Activated naive CD8-positive, alpha-beta T cell (primary cell): ENCODE measurements around the gene MTFR1L.

Source experiments
- H3K27ac Mint-ChIP-seq: one replicate; pipeline ENCODE4 v1.8.0; 2021; ENCODE audit warnings: mixed read lengths
- H3K27me3 Mint-ChIP-seq: one replicate; pipeline ENCODE4 v1.8.0; 2021; ENCODE audit warnings: mixed read lengths
- H3K36me3 Mint-ChIP-seq: one replicate; pipeline ENCODE4 v1.8.0; 2021; ENCODE audit warnings: mixed read lengths
- H3K4me1 Mint-ChIP-seq: one replicate; pipeline ENCODE4 v1.8.0; 2021; ENCODE audit warnings: low read depth, mixed read lengths
- H3K4me3 Mint-ChIP-seq: one replicate; pipeline ENCODE4 v1.8.0; 2021; ENCODE audit warnings: mild to moderate bottlenecking, mixed read lengths
- H3K9me3 Mint-ChIP-seq: one replicate; pipeline ENCODE4 v1.8.0; 2021; ENCODE audit warnings: low read depth, mixed read lengths

The MTFR1L gene

DNA sequence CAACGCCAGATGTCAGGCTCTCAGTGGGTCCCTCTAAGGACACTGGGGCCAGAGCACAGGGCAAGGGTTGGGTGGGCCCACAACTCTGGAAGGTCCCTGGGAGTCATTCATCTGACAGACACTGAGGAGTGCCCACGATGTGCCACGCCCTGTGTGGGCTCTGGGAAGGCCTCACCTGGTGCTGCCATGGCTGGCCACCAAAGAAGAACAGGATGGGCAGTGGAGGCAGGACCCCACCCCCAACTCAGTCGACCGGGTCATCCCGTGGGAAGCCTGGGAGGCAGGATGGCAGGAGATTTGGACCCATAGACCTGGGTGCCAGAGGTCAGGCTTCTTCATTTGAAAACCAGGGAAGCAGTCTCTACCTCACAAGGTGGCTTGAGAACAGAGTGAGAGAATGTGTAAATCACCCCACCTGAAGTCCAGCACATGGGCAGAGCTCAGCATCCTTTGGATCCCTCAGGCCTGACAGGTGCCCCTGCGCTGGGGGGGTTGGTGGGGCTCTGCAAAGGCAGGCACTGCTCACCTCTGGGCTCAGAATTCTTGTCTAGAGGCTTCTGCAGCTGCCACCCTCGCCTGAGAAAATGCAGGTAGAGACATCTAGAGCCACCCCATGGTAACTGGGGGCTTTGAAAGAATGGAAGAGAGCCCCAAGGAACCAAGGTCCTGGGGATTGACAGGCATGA is 20.9 kb upstream of the MTFR1L start:
- peak overlapping the region; percentile 22 for H3K27ac Mint-ChIP-seq
- H3K36me3 Mint-ChIP-seq = no peaks in the 10 kb centered on the region
- H3K4me3 Mint-ChIP-seq = peak overlapping the region; percentile 80
- H3K4me1 Mint-ChIP-seq = peaks cover 71% of the 10 kb centered on the region
- H3K9me3 Mint-ChIP-seq = no peaks in the 10 kb centered on the region
- no peaks in the 10 kb centered on the region for H3K27me3 Mint-ChIP-seq

GRCh38 chr1:25799352-25799934 is 20.3 kb upstream of the MTFR1L start:
- Mint-ChIP-seq H3K9me3 (no peaks in the 10 kb centered on the region), H3K4me1 (peaks cover 72% of the 10 kb centered on the region), H3K36me3 (no peaks in the 10 kb centered on the region), H3K27ac (peak overlapping the region; percentile 54), H3K4me3 (peak overlapping the region; percentile 80), H3K27me3 (no peaks in the 10 kb centered on the region)

DNA sequence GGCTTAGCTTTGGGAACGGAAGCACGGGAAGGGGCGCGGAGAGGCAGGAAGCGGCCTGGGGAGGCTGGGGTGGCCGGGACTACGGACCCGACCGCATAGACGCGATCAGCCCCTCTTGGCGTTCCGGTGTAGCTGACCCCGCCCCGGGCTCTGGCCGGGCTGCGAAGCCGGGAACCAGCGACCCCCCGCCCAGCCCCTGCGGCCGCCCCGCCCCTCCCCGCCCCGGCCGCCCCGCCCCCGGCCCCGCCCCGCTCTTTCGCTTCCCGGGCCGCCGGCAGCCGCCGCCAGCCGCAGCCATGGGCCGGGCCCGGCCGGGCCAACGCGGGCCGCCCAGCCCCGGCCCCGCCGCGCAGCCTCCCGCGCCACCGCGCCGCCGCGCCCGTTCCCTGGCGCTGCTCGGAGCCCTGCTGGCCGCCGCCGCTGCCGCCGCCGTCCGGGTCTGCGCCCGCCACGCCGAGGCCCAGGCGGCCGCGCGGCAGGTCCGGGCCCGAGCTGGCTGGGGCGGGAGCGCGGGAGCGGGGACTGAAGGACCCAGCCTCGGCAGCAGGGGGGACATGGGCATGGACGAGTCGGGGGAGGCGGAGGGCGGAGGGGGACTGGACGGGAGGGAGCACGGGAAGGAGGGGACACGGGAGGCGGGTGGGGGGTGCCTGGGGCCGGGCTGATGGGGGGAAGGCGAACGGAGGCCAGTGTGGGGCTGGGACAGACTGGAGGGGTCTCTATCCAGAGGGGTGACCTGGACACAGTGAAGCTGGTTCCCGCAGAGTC is 19.6 kb upstream of the MTFR1L start, which contains the start of gene SELENON:
SELENON (plus strand) TSS at position 259 of the 768 bp plus-strand sequence; CDS start at position 297, 38 bp downstream.
- Mint-ChIP-seq H3K4me3 (peak within 1 kb of the TSS; percentile 80), H3K27me3 (no peaks in the 10 kb centered on the region), H3K27ac (peak within 1 kb of the TSS; percentile 54), H3K4me1 (peaks cover 73% of the 10 kb centered on the region), H3K36me3 (no peaks in the 10 kb centered on the region), H3K9me3 (no peaks in the 10 kb centered on the region)

- peak overlapping the region; percentile 78 for H3K4me3 Mint-ChIP-seq
- no peaks in the 10 kb centered on the region for H3K36me3 Mint-ChIP-seq
- H3K27ac Mint-ChIP-seq = peak overlapping the region; percentile 22
- peaks cover 67% of the 10 kb centered on the region for H3K4me1 Mint-ChIP-seq
- no peaks in the 10 kb centered on the region for H3K9me3 Mint-ChIP-seq
- H3K27me3 Mint-ChIP-seq = no peaks in the 10 kb centered on the region
Measured at GRCh38 chr1:25800703-25801377, 18.9 kb upstream of the MTFR1L start.

DNA sequence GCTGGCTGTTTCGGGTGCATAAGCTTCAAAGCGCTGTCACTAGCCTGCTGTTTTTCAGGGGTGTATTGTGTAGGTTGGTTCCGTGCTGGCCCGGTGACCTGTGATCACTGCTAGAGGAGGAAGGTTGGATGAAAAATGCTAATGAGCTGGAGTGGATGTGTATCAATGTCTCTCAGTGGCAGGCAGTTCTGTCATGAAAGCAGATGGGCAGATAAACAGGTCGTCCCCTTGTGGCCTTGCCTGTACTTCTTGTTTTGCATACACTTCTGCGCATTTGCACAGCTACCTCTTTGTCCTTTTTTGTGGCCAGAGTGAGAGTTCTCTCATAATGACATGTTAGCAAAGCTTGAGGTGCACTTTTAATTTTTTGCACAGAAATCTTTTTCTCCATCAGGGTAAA is 16.8 kb upstream of the MTFR1L start:
- Mint-ChIP-seq H3K9me3 (no peaks in the 10 kb centered on the region), H3K27ac (no peak overlapping the region), H3K4me1 (peaks cover 49% of the 10 kb centered on the region), H3K36me3 (no peaks in the 10 kb centered on the region), H3K27me3 (no peaks in the 10 kb centered on the region), H3K4me3 (peak overlapping the region; percentile 33)

GRCh38 chr1:25803368-25803767 is 16.4 kb upstream of the MTFR1L start:
- Mint-ChIP-seq H3K36me3 (no peaks in the 10 kb centered on the region), H3K4me3 (no peak overlapping the region), H3K9me3 (no peaks in the 10 kb centered on the region), H3K27me3 (no peaks in the 10 kb centered on the region), H3K4me1 (peaks cover 45% of the 10 kb centered on the region), H3K27ac (no peak overlapping the region)

GRCh38 chr1:25804244-25804963 is 15.3 kb upstream of the MTFR1L start:
- H3K9me3 Mint-ChIP-seq = no peaks in the 10 kb centered on the region
- no peaks in the 10 kb centered on the region for H3K27me3 Mint-ChIP-seq
- H3K4me1 Mint-ChIP-seq = peaks cover 40% of the 10 kb centered on the region
- no peaks in the 10 kb centered on the region for H3K36me3 Mint-ChIP-seq
- no peak overlapping the region for H3K4me3 Mint-ChIP-seq
- no peak overlapping the region for H3K27ac Mint-ChIP-seq

DNA sequence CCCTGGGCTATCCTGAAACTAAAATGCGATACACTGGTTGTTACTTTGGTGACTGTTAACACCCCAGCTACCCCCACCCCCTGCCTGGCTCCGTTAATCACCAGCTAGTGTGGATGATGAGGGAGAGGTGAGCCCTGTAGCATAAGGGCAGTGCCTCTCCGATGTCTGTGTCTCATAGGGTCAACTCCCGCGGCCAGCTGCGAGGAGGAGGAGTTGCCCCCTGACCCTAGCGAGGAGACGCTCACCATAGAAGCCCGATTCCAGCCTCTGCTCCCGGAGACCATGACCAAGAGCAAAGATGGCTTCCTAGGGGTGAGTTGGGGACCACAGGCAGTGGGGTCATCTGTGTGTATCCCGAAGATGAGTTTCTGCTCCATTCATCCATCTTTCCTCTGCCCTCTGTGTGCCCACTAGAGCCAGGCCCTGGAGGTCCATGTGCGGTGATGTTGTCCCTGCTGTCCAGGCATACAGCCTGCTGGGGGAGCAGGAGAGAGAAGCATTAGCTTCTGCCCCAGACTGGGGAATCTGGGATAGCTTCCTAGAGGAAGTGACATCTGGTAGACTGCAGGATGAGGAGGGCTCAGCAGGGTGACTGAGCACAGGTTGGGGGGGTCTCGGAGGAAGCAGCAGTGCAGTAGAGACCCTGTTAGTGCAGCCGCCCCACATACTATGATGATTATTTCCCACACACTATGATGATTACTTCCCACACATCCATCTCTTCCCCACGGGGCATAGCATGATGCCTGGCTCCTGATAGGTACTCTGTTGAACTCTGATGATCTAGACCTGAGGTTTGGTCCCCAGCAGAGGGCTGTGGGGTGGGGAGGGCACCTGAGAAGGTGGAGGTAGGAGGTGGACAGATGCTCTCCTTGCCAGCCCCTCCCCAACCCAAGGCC is 14.5 kb upstream of the MTFR1L start:
- Mint-ChIP-seq H3K4me1 (peaks cover 36% of the 10 kb centered on the region), H3K36me3 (no peaks in the 10 kb centered on the region), H3K9me3 (no peaks in the 10 kb centered on the region), H3K27me3 (no peaks in the 10 kb centered on the region), H3K27ac (no peak overlapping the region), H3K4me3 (no peak overlapping the region)

DNA sequence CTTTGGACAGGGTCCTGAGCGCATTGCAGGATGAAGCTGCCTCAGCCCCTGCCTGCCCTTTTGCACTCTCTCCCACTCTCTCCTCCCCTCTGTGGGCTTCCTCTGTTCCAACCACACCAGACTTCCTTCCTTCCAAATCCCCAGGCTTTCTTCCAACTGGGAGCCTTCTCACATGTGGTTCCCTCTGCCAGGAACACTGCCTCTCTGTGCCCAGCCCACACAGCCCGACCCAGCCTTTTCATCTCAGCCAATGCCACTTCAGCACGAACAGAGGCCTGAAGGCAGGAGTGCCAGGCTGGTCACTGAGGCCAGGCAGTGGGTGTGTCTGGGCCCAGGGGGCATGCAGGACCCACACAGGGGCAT is 13.9 kb upstream of the MTFR1L start:
- Mint-ChIP-seq H3K27ac (no peak overlapping the region), H3K4me1 (peaks cover 31% of the 10 kb centered on the region), H3K36me3 (no peaks in the 10 kb centered on the region), H3K9me3 (no peaks in the 10 kb centered on the region), H3K4me3 (no peak overlapping the region), H3K27me3 (no peaks in the 10 kb centered on the region)

GRCh38 chr1:25806418-25806817 is 13.3 kb upstream of the MTFR1L start:
- Mint-ChIP-seq H3K27ac (no peak overlapping the region), H3K9me3 (no peaks in the 10 kb centered on the region), H3K36me3 (no peaks in the 10 kb centered on the region), H3K4me1 (peaks cover 28% of the 10 kb centered on the region), H3K4me3 (no peak overlapping the region), H3K27me3 (no peaks in the 10 kb centered on the region)

- no peaks in the 10 kb centered on the region for H3K9me3 Mint-ChIP-seq
- no peaks in the 10 kb centered on the region for H3K27me3 Mint-ChIP-seq
- H3K36me3 Mint-ChIP-seq = no peaks in the 10 kb centered on the region
- H3K27ac Mint-ChIP-seq = no peak overlapping the region
- no peak overlapping the region for H3K4me3 Mint-ChIP-seq
- peaks cover 17% of the 10 kb centered on the region for H3K4me1 Mint-ChIP-seq
Measured at GRCh38 chr1:25807480-25808390, 12.0 kb upstream of the MTFR1L start.

GRCh38 chr1:25808481-25809244 is 11.1 kb upstream of the MTFR1L start:
- Mint-ChIP-seq H3K9me3 (no peaks in the 10 kb centered on the region), H3K4me3 (no peak overlapping the region), H3K27me3 (no peaks in the 10 kb centered on the region), H3K36me3 (no peaks in the 10 kb centered on the region), H3K4me1 (peaks cover 11% of the 10 kb centered on the region), H3K27ac (no peak overlapping the region)
